ENCODE results near the gene TBPL1.

Gene TBPL1

DNA sequence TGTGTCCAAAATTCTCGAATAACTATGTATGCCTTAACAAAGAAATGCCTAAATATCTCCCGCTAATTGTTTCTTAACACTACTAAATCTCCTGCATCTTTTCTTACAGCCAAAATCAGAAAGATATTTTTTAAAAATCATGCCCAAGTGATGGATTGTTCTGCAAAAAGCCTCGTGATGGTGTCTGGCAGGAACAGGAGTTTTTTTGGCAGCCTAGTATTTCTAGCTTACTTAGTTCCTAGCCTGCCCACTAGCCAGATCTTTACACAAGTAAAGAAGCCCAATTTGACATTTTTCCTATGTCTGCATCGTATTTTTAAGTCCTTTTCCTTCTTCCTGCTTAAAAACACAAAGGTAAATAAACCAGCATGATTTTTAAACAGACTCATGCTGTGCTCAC, 67.9 kb downstream of the TBPL1 start:
- TF ChIP-seq, protein P1, sequence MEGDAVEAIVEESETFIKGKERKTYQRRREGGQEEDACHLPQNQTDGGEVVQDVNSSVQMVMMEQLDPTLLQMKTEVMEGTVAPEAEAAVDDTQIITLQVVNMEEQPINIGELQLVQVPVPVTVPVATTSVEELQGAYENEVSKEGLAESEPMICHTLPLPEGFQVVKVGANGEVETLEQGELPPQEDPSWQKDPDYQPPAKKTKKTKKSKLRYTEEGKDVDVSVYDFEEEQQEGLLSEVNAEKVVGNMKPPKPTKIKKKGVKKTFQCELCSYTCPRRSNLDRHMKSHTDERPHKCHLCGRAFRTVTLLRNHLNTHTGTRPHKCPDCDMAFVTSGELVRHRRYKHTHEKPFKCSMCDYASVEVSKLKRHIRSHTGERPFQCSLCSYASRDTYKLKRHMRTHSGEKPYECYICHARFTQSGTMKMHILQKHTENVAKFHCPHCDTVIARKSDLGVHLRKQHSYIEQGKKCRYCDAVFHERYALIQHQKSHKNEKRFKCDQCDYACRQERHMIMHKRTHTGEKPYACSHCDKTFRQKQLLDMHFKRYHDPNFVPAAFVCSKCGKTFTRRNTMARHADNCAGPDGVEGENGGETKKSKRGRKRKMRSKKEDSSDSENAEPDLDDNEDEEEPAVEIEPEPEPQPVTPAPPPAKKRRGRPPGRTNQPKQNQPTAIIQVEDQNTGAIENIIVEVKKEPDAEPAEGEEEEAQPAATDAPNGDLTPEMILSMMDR (IDR thresholded peaks at IDR 0.05; ENCODE audit: low read depth, low read length), result no peak
- no peak overlapping the region for H3K4me3 ChIP-seq (ENCODE audit: low read depth, low read length)

DNA sequence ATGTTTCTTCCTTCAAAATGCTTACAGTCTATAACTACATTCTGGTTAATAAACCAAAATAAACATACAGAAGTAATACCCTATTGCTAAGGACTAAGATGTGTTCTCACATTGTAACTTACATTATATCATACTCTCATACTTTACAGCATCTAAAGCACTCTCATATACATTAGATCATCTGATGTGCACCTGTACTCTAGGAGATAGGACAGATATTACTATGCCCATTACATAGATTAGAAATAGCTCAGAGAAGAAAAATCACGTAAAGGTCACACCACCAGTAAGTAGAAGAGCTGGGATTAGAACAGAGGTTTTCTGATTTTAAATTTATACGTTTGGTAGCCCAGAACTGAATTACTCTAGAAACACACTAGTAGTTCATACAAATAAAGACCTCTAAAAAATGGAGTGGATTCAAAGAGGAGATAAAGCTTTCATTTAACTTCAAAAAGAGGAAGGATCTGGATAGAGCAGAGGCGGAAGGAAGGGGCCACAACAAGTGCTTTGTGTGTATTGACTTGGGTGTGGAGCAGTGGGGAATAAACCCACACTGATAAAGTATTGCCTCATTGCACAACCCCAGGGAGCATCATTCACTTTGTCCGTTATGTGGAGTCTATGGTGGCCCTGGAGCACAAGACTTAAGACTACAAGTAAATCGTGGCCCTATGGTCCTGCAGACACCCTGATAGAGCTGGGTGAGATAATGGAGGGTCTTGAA, 68.5 kb downstream of the TBPL1 start:
- no peak overlapping the region for H3K4me3 ChIP-seq (ENCODE audit: low read depth, low read length)
- TF ChIP-seq, protein P1 (IDR thresholded peaks at IDR 0.05; ENCODE audit: low read depth, low read length), result no peak

DNA sequence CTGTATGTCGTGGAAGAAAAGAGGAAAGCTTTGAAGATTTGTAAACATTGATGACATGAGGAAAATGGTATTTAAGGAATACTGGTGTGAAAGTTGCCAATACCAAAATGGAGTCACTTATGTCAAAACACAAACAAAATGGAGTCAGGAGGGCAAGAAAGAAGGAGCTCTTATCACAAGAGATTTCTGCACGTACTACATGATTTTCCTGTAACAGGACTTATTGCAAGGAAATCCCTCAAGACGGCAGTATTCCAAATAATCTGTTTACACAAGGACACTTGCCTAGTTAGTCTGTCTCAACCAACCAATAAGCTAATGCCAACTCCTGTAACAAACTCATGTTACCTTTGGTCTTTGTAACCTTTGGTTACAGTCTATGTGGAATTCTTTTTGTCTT, 69.6 kb downstream of the TBPL1 start:
- TF ChIP-seq, protein P1 (IDR thresholded peaks at IDR 0.05; ENCODE audit: low read depth, low read length), result no peak
- no peak overlapping the region for H3K4me3 ChIP-seq (ENCODE audit: low read depth, low read length)

DNA sequence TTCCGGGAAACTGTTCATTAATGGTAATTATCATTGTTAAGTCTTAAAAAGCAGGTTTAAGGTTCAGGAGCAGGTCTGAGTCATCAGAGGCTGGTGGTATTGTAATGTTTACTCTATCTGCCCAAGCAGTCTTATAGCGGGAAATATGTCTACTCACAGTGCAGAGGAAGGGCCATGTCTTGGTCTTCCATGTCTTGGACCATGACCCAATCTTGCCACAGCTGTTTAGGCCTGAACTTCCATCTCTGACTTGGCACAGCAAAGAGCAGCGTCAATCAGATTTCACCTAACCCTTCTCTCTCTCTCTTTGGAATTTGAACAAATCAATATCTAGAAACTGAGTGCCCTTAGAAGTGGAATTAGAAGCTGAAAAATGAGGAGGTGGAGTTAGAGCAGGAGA, 73.6 kb downstream of the TBPL1 start:
- H3K4me3 ChIP-seq (ENCODE audit: low read depth, low read length), result no peak overlapping the region
- TF ChIP-seq, protein P1 (IDR thresholded peaks at IDR 0.05; ENCODE audit: low read depth, low read length), result no peak

DNA sequence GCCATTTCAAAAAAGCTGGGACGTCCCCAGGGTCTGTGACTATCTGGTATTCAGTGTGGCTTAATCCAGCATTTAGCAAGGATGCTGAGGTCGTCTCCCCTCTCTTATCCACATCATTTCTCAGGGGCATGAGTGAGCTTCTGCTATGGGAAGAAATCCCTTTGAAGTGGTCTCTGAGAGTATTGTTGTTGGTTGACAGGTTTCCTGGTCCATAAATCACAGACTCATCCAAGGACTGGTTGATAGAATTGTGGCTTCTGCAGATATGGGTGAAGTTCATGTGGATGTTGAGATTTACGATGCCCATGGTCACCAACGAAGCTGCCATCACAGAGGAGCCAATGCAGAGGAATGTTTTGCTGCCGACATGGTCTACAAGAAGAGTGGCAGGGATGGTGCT, 75.4 kb downstream of the TBPL1 start:
- TF ChIP-seq, protein P1 (IDR thresholded peaks at IDR 0.05; ENCODE audit: low read depth, low read length), result no peak
- no peak overlapping the region for H3K4me3 ChIP-seq (ENCODE audit: low read depth, low read length)

DNA sequence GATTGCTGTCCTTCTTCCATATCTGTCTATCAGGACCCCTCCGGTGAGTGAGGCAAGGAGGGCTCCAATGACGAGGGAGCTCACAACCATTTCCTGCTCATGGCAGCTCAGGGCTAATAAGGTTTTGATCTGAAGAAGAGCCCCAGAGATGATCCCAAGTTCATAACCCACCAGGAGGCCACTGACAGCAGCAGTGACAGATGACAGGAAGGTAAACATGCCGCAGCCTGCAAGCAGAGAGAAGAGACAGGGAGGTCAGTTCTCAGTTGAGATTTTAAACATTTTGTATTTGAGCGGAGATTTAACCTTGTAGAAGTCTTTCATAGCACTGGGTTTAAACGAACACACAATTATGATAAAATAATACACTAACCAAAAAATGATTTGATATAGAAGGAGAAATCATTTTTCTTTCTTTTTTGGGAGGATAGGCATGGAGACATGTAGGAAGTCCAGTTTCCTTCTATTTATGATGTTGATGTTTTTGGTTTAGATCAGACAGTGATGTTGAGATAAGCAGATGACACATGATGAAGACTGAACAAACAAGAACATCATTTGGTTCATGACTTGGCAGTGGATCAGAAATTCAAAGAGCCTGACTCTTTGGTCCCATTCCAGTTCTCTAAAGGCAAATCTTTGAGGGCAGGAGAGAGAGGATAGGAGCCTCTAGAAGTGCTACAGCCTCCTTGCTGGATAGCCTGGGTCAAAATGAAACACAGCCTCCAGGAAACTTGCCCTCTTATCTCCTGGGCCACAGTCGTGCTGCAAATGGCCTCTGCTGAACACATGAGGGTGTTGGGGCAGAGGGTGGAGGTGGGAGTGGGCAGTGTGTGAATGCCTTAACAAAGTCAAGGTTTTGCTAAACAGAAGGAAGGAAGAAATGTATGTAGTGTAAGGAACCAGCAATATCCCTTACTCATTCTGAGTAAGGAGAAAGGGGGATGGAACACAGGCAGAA, 76.8 kb downstream of the TBPL1 start:
- H3K4me3 ChIP-seq (ENCODE audit: low read depth, low read length), result no peak overlapping the region
- TF ChIP-seq, protein P1 (IDR thresholded peaks at IDR 0.05; ENCODE audit: low read depth, low read length), result no peak

Measured in WI38 (cell line).